K562 (cell line): ENCODE results near the gene PITPNM1. TPM values are rescaled to one million over a fixed set of nuclear protein-coding genes. Genes with fewer than 3 reads are reported as not detected.

Experiments
- ATAC-seq: fragments of 200-7000 bp; cut with Tn5 transposase; 3 replicates; pipeline ENCODE4 v1.9.1; 2020; ENCODE audit warnings: moderate library complexity
- BruUV-seq: library from RNA; stranded (reverse); fragments of 400-500 nt; replicated peaks from 2 replicates; lab custom pipeline; 2021; lab: Mats Ljungman, UMichigan
- CTCF ChIA-PET: fragments of 300-600 bp; formaldehyde crosslinking; extraction: SDS; loops from one replicate; lab custom pipeline; 2021; ENCODE audit warnings: low intra/inter-chr PET ratio; lab: Yijun Ruan, JAX
- POLR2A ChIA-PET: fragments of 300-600, 350-650 bp; sonication (Branson Sonifier 250); formaldehyde crosslinking; extraction: SDS; loops from one replicate; lab custom pipeline; 2021; ENCODE audit warnings: antibody characterized with exemption, inconsistent platforms; lab: Yijun Ruan, JAX
- DNase-seq, 4 experiments: peaks; one replicate each; pipeline versions ENCODE4 v3.0.0 to v3.0.0-alpha.2; 2011 to 2018; ENCODE audit warnings: low spot score in 3 of 4, mixed read lengths in 3 of 4; ENCODE audit errors: extremely low read depth in 1 of 4
- FAIRE-seq: peaks from 2 replicates; lab custom pipeline; 2011; peaks lifted over from hg19 to GRCh38; lab: Jason Lieb, UNC
- H2AFZ ChIP-seq: 2 replicates; pipeline ENCODE4 v1.6.0; 2011; ENCODE audit warnings: low read depth, low read length, control low read depth, inconsistent platforms
- H3K27ac ChIP-seq: fragments of 200-600 bp; 3 replicates; pipeline ENCODE4 v1.8.0; 2011; ENCODE audit warnings: low read depth, mild to moderate bottlenecking, control low read depth, inconsistent platforms, low read length, moderate library complexity, mixed read lengths; ENCODE audit errors: extremely low read depth
- H3K27me3 ChIP-seq, 2 experiments: fragments of 300-600 bp in 1 of 2; 2 replicates in 1 of 2; 3 replicates in 1 of 2; pipeline versions ENCODE4 v1.6.0 to v1.8.0; 2011; ENCODE audit warnings: inconsistent platforms in 2 of 2, low read length in 2 of 2, mild to moderate bottlenecking in 1 of 2, mixed read lengths in 1 of 2, moderate library complexity in 1 of 2; ENCODE audit not compliant: control insufficient read depth in 2 of 2, insufficient read depth in 2 of 2
- H3K36me3 ChIP-seq: fragments of 300-600 bp; 3 replicates; pipeline ENCODE4 v1.8.0; 2011; ENCODE audit warnings: mild to moderate bottlenecking, low read length, inconsistent platforms; ENCODE audit not compliant: control insufficient read depth, insufficient read depth
- H3K4me1 ChIP-seq, 2 experiments: fragments of 200-600 bp in 1 of 2; replicated peaks in 1 of 2; 2 replicates in 1 of 2; 3 replicates in 1 of 2; pipeline versions ENCODE4 v1.5.1 to v1.8.0; 2011; ENCODE audit warnings: inconsistent platforms in 2 of 2, low read length in 2 of 2, mild to moderate bottlenecking in 1 of 2, mixed read lengths in 1 of 2, moderate library complexity in 1 of 2; ENCODE audit not compliant: control insufficient read depth in 2 of 2, insufficient read depth in 2 of 2
- H3K4me2 ChIP-seq: 2 replicates; pipeline ENCODE4 v1.6.1; 2011; ENCODE audit warnings: low read length, control low read depth, inconsistent platforms, mixed read lengths; ENCODE audit not compliant: insufficient read depth
- H3K4me3 ChIP-seq: fragments of 200-600 bp; sonication (generic), shearing (Covaris generic); 2 replicates; pipeline ENCODE4 v1.5.1; 2016; ENCODE audit warnings: control low read depth, inconsistent platforms
- H3K79me2 ChIP-seq: fragments of 200-600 bp; 3 replicates; pipeline ENCODE4 v1.8.0; 2011; ENCODE audit warnings: low read length, inconsistent platforms; ENCODE audit not compliant: control insufficient read depth, insufficient read depth
- H3K9ac ChIP-seq, 2 experiments: 2 replicates each; pipeline versions ENCODE4 v1.6.0 to v1.6.1; 2011; ENCODE audit warnings: low read depth in 2 of 2, low read length in 2 of 2, control low read depth in 1 of 2, inconsistent platforms in 1 of 2, mild to moderate bottlenecking in 1 of 2, mixed read lengths in 1 of 2; ENCODE audit not compliant: insufficient read depth in 1 of 2
- H3K9me1 ChIP-seq: one replicate; pipeline ENCODE4 v1.6.0; 2011; ENCODE audit warnings: inconsistent platforms, mild to moderate bottlenecking, low read length, moderate library complexity; ENCODE audit not compliant: control insufficient read depth, insufficient read depth
- H3K9me3 ChIP-seq: replicated peaks from 2 replicates; pipeline ENCODE4 v1.5.1; 2011; ENCODE audit warnings: low read depth, low read length, inconsistent platforms; ENCODE audit not compliant: control insufficient read depth, insufficient read depth
- H4K20me1 ChIP-seq: replicated peaks from 2 replicates; pipeline ENCODE4 v1.6.1; 2011; ENCODE audit warnings: low read length, inconsistent platforms, mixed read lengths; ENCODE audit not compliant: control insufficient read depth, insufficient read depth
- DIDO1 ChIP-seq: fragments of 450-650 bp; IDR thresholded peaks from 2 replicates; pipeline ENCODE4 v1.6.1; 2016; ENCODE audit warnings: low read depth, missing biosample characterization, missing genetic modification characterization
- MXI1 ChIP-seq: IDR thresholded peaks from 2 replicates; pipeline ENCODE4 v1.6.1; 2011; ENCODE audit warnings: low read depth, mild to moderate bottlenecking, improper control_type of control experiment, low read length
- POLR2G ChIP-seq: fragments of 200-400 bp; formaldehyde crosslinking; IDR thresholded peaks from 2 replicates; pipeline ENCODE4 v1.6.1; 2017; ENCODE audit warnings: low read depth, mild to moderate bottlenecking, antibody characterized with exemption, low read length, moderate library complexity
- RBFOX2 ChIP-seq: fragments of 200-400 bp; formaldehyde crosslinking; IDR thresholded peaks from 2 replicates; pipeline ENCODE4 v1.6.1; 2017; ENCODE audit warnings: low read depth, mild to moderate bottlenecking, low read length, moderate library complexity
- RBM22 ChIP-seq: fragments of 200-400 bp; formaldehyde crosslinking; IDR thresholded peaks from 2 replicates; pipeline ENCODE4 v1.6.1; 2018; ENCODE audit warnings: low read length, low read depth; ENCODE audit not compliant: poor library complexity, severe bottlenecking
- SMAD2 ChIP-seq: fragments of 150-350 bp; IDR thresholded peaks from 2 replicates; pipeline ENCODE4 v1.6.1; 2014; ENCODE audit warnings: low read depth, mild to moderate bottlenecking, low read length
- WGBS: fragments of 100-300 bp; shearing (Covaris generic); methylation state at CpG from one replicate; pipeline ENCODE4 v1.1.6; 2016; ENCODE audit warnings: low coverage, mixed read lengths; ENCODE audit not compliant: insufficient coverage; ENCODE audit errors: missing lambda C conversion rate; 5-methylcytosine and 5-hydroxymethylcytosine counted together
- in situ Hi-C: fragments of 300-500 bp; cut with MboI; formaldehyde crosslinking; loops from 4 replicates; pipeline ENCODE4 v1.15.0; 2018; ENCODE audit warnings: inconsistent platforms, mixed read lengths
- intact Hi-C: fragments of 100-400 bp; cut with micrococcal nuclease; formaldehyde crosslinking; loops from 2 replicates; pipeline ENCODE4 v1.14.2; 2022
- polyA plus RNA-seq, 8 experiments: library from polyadenylated mRNA; depleted of rRNA in 4 of 8; stranded (reverse) in 5 of 8; unstranded in 3 of 8; fragments of >200 nt; fragmentation: Nextera tagmentation in 2 of 8; fragmentation: Illumina TruSeq in 1 of 8; extraction: Ambion mirVana in 2 of 8; extraction: Trizol in 1 of 8; gene quantifications; 2 replicates each; pipeline versions ENCODE4 v1.2.1 to v1.2.3, GENCODE V29; 2011 to 2014; ENCODE audit warnings: inconsistent platforms in 1 of 8, missing spikeins in 1 of 8
- total RNA-seq, 7 experiments: library from RNA; depleted of rRNA in 6 of 7; stranded (reverse); fragments of >200 nt in 6 of 7; fragmentation: Illumina TruSeq in 2 of 7; extraction: Trizol in 2 of 7; gene quantifications; 2 replicates each; pipeline versions ENCODE4 v1.2.1 to v1.2.3, GENCODE V29; 2011 to 2021; ENCODE audit warnings: low replicate concordance in 1 of 7

The PITPNM1 gene
- total and polyA plus RNA-seq, 9 of the 15 experiments (the other 6 are each of a cell fraction or from before 2014, with no cell fraction given) = 0.11 to 53.7 (median 16.0) TPM

- CTCF ChIA-PET = no interaction called here
- H3K27me3 ChIP-seq = no peaks in the 10 kb centered on the region
- TF ChIP-seq MXI1 = no peak
- no peak for TF ChIP-seq DIDO1 (tag)
- peak; percentile 37 for TF ChIP-seq RBM22
- no peaks in the 10 kb centered on the region for H3K9me1 ChIP-seq
- H3K9ac ChIP-seq = peak overlapping the region in 1 of 2 experiments; percentile 58; a peak in 1 of 4 replicates
- no peak overlapping the region for H2AFZ ChIP-seq
- ATAC-seq (no peak), DNase-seq (no peak), FAIRE-seq (no peak)
- H3K4me1 ChIP-seq = peaks cover under 1 to 77% of the 10 kb centered on the region in 2 experiments; a peak in 3 of 5 replicates
- peaks cover 8% of the 10 kb centered on the region; the same call in 1 of the 3 replicates for H3K79me2 ChIP-seq
- peaks cover 88% of the 10 kb centered on the region; the same call in 2 of the 3 replicates for H3K36me3 ChIP-seq
- no peak overlapping the region for H3K4me2 ChIP-seq
- no peaks in the 10 kb centered on the region for H3K9me3 ChIP-seq
- H3K27ac ChIP-seq = no peak overlapping the region
- H4K20me1 ChIP-seq = no peaks in the 10 kb centered on the region
- in situ Hi-C loops (no loop called here), intact Hi-C loops (no loop called here)
- BruUV-seq = no TSS peak
- POLR2A ChIA-PET = interaction anchor here (0.6 to 1.4 kb wide), 8 partner anchors 10 to 545 kb away, joined by 3 to 5 read pairs (median 4); no protein-coding TSS in a partner anchor
- no peak overlapping the region for H3K4me3 ChIP-seq
- 94% methylated on average over 10 of the region's 24 CpGs for WGBS
These were observed 13.7 kb downstream of the PITPNM1 start for GRCh38 chr11:67491276-67492068.

- no peaks in the 10 kb centered on the region for H3K27me3 ChIP-seq
- intact Hi-C loops = no loop called here
- no TSS peak for BruUV-seq
These were observed 14.5 kb downstream of the PITPNM1 start for GRCh38 chr11:67490727-67491065.

More at GRCh38 chr11:67490727-67491065, 14.5 kb downstream of the PITPNM1 start:
- ATAC-seq (no peak), DNase-seq (no peak), FAIRE-seq (no peak)
- no peaks in the 10 kb centered on the region for H4K20me1 ChIP-seq
- POLR2A ChIA-PET = interaction anchor here (0.6 to 1.6 kb wide), 5 partner anchors 8 to 923 kb away, joined by 3 to 9 read pairs (median 3); no protein-coding TSS in a partner anchor
- peaks cover 11% of the 10 kb centered on the region; the same call in 1 of the 3 replicates for H3K79me2 ChIP-seq
- no peaks in the 10 kb centered on the region for H3K9me1 ChIP-seq
- CTCF ChIA-PET = no interaction called here
- in situ Hi-C loops = no loop called here
- WGBS = 91% methylated on average over 11 of the region's 15 CpGs
- peak overlapping the region in 1 of 2 experiments; percentile 45; a peak in 2 of 4 replicates for H3K9ac ChIP-seq
- no peak overlapping the region for H3K4me3 ChIP-seq
- no peak overlapping the region for H2AFZ ChIP-seq
- peaks cover 81% of the 10 kb centered on the region; the same call in 2 of the 3 replicates for H3K36me3 ChIP-seq
- peaks cover 8 to 81% of the 10 kb centered on the region in 2 experiments; a peak in 4 of 5 replicates for H3K4me1 ChIP-seq
- peak; percentile 65 for TF ChIP-seq POLR2G
- TF ChIP-seq RBFOX2 = peak; percentile 45; the same call in 1 of the 2 replicates
- no peak for TF ChIP-seq SMAD2
- no peak overlapping the region for H3K4me2 ChIP-seq
- no peak overlapping the region for H3K27ac ChIP-seq
- H3K9me3 ChIP-seq = no peaks in the 10 kb centered on the region
